Activated CD8-positive, alpha-beta memory T cell treated with anti-CD3 and anti-CD28 coated beads, Interleukin-2, amount 10 ng/mL, durations not matched to agents 7 days and 5 days (primary cell): ENCODE data around the gene RAB31. TPM values are rescaled to one million over a fixed set of nuclear protein-coding genes. Genes with fewer than 3 reads are reported as not detected.
"Not testable (repeated sequence)": the region's sequence is repeated elsewhere in the genome, so short reads cannot be mapped to it uniquely, and the experiment has no call there.

Source experiments
- ATAC-seq: fragments of 150-1000 bp; cut with Tn5 transposase; one replicate; pipeline ENCODE4 v1.10.0; 2021; ENCODE audit warnings: moderate library complexity
- CTCF ChIA-PET: fragments of 350-600 bp; sonication (Branson Sonifier 250); formaldehyde crosslinking; loops from one replicate; lab custom pipeline; 2021; ENCODE audit warnings: antibody characterized with exemption; lab: Charles Lee
- DNase-seq: peaks from one replicate; pipeline ENCODE4 v3.0.0-alpha.2; 2020
- H3K27ac Mint-ChIP-seq: one replicate; pipeline ENCODE4 v1.8.0; 2021; ENCODE audit warnings: mild to moderate bottlenecking, mixed read lengths
- H3K27me3 Mint-ChIP-seq: one replicate; pipeline ENCODE4 v1.8.0; 2021; ENCODE audit warnings: mixed read lengths
- H3K36me3 Mint-ChIP-seq: one replicate; pipeline ENCODE4 v1.8.0; 2021; ENCODE audit warnings: mild to moderate bottlenecking, mixed read lengths
- H3K4me1 Mint-ChIP-seq: one replicate; pipeline ENCODE4 v1.8.0; 2021; ENCODE audit warnings: mixed read lengths
- H3K4me3 Mint-ChIP-seq: one replicate; pipeline ENCODE4 v1.8.0; 2021; ENCODE audit warnings: mild to moderate bottlenecking, moderate library complexity, mixed read lengths
- H3K9me3 Mint-ChIP-seq: one replicate; pipeline ENCODE4 v1.8.0; 2022; ENCODE audit warnings: low read depth, mixed read lengths
- total RNA-seq, 2 experiments: library from RNA; stranded (reverse); gene quantifications; one replicate each; pipeline ENCODE4 v1.2.3, GENCODE V29; 2021

Gene RAB31
- total RNA-seq, 2 experiments from 2014 or later: not detected

DNA sequence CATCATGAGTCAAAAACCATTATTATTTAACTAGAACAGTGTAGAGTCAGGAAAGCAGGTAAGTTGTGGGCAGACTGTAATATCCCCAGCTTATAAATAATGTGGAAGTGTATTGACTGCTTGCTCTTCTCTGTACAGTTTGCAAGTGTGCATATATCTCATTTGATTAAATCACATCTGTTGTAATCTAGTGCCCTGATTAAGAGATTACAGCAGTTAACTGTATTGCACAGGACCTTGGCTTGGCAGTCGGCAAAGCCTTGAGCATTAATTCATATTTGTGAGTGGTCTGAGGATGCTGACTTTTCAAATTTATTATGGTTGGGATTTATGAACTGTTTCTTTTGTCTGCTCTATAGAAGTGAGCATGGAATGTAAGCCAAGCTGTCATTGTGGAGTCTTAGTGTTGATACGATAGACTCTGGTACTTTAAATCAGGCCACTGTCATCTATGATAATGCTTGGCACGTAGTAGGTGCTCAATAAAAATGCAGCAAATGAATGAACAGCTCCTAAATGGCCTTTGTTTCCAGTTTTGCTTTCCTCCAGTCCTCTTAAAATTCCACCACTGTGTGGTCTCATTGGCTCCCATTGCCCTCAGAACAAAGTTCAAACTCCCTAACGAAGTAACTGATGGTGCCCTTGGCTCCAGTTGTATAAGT lies 48.3 kb downstream of the RAB31 start:
- no peak overlapping the region for H3K4me3 Mint-ChIP-seq
- no peaks in the 10 kb centered on the region for H3K9me3 Mint-ChIP-seq
- ATAC-seq (no peak), DNase-seq (no peak)
- no peak overlapping the region for H3K27ac Mint-ChIP-seq
- CTCF ChIA-PET: no interaction called here
- H3K36me3 Mint-ChIP-seq: no peaks in the 10 kb centered on the region
- peaks cover 13% of the 10 kb centered on the region for H3K27me3 Mint-ChIP-seq
- no peaks in the 10 kb centered on the region for H3K4me1 Mint-ChIP-seq

DNA sequence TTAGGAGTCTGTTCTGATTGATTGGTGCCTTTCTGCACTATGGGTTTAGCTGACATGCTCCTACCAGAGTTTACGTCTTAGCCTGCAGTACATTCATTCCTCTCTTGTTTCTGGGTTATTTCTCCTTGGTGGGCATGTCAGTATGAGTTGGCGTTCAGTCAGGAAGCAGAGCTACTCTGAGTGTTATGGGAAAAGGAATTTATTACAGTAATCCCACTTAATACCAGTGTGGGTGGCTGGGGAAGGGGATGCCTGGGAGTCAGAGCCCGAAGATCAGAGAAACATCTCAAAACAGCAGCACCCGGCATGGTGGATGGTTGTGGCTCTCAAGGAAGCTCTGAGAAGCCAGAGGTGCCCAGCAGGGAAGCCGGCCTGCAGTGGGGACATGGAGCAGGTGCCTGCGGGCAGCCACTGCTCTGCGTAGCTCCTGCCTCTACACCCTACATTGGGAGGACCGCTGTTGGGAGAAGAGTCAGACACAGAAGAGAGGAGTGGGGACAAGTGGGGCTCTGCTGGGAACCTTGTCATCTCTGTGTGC lies 48.9 kb downstream of the RAB31 start:
- Mint-ChIP-seq H3K9me3 (no peaks in the 10 kb centered on the region), H3K4me3 (no peak overlapping the region), H3K4me1 (no peaks in the 10 kb centered on the region), H3K27me3 (peaks cover 12% of the 10 kb centered on the region), H3K27ac (no peak overlapping the region), H3K36me3 (no peaks in the 10 kb centered on the region)
- DNase-seq: no peak
- no peak for ATAC-seq
- CTCF ChIA-PET: no interaction called here

DNA sequence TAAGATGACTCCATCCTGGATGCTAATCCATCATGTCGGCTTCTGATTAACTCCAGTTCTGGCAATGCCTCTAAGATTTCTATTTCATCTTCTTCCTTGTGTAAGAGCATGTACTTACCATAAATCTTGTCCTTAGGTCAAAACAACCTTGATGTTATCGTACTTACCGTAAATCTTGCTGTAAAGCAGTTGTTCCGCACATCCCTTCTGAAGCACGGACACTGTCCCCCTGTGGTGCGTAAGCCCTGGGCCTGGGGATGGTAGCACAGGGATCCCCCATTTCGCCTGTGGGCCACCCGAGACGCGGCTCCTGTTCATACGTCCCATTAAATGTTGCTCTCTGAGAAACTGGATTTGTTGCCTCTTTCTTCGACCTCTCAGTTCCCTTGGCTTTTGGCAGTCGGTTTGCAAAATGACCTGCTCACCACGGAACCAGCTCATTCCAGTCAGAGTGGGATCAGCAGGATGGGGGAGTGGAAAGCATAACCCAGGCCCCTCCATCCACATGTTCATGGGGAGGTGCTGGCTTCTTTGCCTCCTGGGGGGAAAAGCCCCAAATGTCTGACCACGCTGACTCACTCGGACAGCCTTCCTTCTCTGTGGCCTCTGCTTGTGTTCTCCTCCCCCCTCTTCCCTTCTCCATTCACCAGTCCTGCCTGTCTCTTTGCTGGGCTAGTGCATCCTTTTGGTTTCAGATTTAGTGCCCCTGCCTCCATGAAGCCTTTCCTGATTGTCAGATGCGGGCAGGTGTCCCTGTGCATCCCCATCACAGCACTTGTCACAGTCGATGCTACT lies 49.9 kb downstream of the RAB31 start:
- Mint-ChIP-seq H3K27me3 (peaks cover 12% of the 10 kb centered on the region), H3K36me3 (no peaks in the 10 kb centered on the region), H3K4me1 (no peaks in the 10 kb centered on the region), H3K27ac (no peak overlapping the region), H3K4me3 (no peak overlapping the region), H3K9me3 (no peaks in the 10 kb centered on the region)
- ATAC-seq (no peak), DNase-seq (no peak)
- CTCF ChIA-PET: no interaction called here

DNA sequence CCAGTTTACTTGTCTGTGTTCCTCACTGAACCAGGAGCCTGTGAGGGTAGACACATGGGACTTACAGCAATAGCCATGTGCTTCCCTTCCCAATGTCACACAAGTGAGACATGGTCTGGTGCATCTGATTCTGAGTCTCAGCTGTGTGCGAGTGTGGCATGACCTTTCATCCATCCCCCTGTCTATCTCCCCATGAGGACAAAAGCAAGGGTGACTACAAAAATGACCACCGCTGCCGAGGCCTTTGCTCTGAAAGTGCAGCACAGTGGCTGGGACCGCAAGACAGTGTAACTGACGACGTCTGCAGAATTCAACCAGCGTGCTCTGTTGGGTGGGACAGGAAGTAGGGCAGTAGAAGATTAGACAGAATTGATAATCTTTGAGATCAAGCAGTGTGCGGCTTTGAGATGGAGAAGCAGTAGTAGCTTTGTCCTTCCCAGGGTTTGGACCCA lies 50.5 kb downstream of the RAB31 start:
- CTCF ChIA-PET: no interaction called here
- no peak for ATAC-seq
- no peak overlapping the region for H3K4me3 Mint-ChIP-seq

DNA sequence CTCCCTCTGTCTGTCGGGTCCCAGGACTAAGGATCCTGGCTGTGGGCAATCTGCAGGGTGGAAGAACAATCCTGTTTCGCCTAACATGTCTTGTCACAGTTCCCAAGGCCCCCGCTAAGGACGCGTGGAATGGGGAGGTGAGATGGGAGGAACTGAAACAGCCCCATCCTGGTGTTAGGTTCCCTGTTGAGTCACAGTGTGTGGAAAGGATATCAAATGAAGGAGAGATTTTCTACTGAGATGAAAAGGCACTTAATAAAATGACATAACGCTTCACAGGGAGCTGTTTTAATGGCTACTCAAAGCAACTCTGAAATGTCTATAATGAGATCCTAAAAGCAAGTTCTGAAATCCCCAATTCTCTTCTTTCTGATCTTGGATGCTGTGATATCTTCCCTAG lies 52.5 kb downstream of the RAB31 start:
- H3K4me3 Mint-ChIP-seq: no peak overlapping the region
- no peaks in the 10 kb centered on the region for H3K9me3 Mint-ChIP-seq
- H3K27me3 Mint-ChIP-seq: peaks cover 18% of the 10 kb centered on the region
- ATAC-seq (no peak), DNase-seq (no peak)
- H3K4me1 Mint-ChIP-seq: no peaks in the 10 kb centered on the region
- no peak overlapping the region for H3K27ac Mint-ChIP-seq
- no peaks in the 10 kb centered on the region for H3K36me3 Mint-ChIP-seq
- CTCF ChIA-PET: no interaction called here

More for the DNA sequence above, 50.5 kb downstream of the RAB31 start:
- Mint-ChIP-seq H3K4me1 (no peaks in the 10 kb centered on the region), H3K27me3 (peaks cover 12% of the 10 kb centered on the region), H3K9me3 (no peaks in the 10 kb centered on the region), H3K36me3 (no peaks in the 10 kb centered on the region), H3K27ac (no peak overlapping the region)
- no peak for DNase-seq

DNA sequence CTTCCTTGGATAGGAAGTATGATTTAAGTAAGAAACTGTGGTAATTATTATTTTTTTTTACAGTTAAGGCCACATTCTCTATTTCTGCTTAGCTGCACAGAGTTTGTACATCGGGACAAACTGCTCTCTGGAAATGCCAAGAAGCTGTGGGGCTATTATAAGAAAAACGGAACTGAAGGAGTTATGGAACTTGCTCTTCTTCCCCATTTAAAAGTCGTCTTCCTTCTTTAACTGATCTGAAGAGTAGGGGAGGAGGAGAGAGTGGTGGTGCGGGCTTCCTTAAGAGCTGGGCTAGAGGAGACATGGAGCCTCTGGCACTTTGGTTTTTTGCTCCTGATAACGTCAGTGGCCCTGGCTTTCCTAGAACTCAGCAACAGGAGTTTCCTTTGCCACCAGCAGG lies 54.4 kb downstream of the RAB31 start:
- Mint-ChIP-seq H3K4me3 (no peak overlapping the region), H3K9me3 (no peaks in the 10 kb centered on the region), H3K4me1 (no peaks in the 10 kb centered on the region), H3K27me3 (peaks cover 18% of the 10 kb centered on the region), H3K36me3 (no peaks in the 10 kb centered on the region), H3K27ac (no peak overlapping the region)
- CTCF ChIA-PET: no interaction called here
- no peak for DNase-seq
- no peak for ATAC-seq

DNA sequence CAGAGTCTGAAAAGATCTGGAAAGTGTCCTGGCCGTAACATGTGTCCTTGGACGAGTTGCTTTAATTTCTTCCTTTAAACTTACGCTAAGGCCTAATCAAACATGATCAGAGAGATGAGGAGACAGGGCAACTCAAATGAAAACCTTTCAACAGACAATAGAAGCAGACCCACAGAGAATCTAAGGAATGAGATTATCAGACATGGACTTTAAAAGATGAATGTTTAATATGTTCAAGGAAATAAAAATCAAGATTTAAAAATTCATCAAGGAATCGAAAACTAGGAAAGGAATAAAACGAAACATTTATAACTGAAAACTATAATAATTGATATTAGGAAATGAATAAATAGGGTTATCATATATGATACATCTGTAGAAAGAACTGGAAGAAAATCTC lies 55.1 kb downstream of the RAB31 start:
- Mint-ChIP-seq H3K4me1 (no peaks in the 10 kb centered on the region), H3K36me3 (no peaks in the 10 kb centered on the region), H3K4me3 (no peak overlapping the region), H3K9me3 (no peaks in the 10 kb centered on the region), H3K27ac (no peak overlapping the region), H3K27me3 (peaks cover 20% of the 10 kb centered on the region)
- CTCF ChIA-PET: no interaction called here
- no peak for ATAC-seq
- no peak for DNase-seq

DNA sequence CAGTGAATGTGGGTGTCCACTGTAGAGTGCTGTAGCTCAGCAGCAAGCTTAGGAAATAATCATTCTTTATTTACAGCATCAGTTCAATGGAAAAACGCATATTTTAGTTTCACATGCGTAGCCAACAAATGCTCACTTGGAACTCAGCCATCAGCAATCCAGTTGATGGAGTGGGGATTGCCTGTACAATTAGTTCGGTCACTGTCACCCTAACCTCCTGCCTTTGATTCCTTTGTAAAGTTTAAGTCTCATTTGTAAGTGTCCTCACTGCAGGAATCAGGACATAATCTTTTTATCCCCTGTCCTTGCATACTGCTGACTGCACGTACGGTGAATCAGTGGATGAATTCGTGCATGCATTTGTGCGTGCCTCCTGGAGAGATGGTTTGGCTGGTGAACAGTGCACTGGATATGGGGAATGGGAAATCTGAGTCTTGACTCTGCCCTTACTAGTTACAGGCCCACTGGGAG lies 55.9 kb downstream of the RAB31 start:
- Mint-ChIP-seq H3K36me3 (no peaks in the 10 kb centered on the region), H3K27ac (no peak overlapping the region), H3K27me3 (peaks cover 27% of the 10 kb centered on the region), H3K4me3 (no peak overlapping the region), H3K9me3 (no peaks in the 10 kb centered on the region), H3K4me1 (no peaks in the 10 kb centered on the region)
- ATAC-seq: no peak
- CTCF ChIA-PET: no interaction called here
- DNase-seq: no peak

DNA sequence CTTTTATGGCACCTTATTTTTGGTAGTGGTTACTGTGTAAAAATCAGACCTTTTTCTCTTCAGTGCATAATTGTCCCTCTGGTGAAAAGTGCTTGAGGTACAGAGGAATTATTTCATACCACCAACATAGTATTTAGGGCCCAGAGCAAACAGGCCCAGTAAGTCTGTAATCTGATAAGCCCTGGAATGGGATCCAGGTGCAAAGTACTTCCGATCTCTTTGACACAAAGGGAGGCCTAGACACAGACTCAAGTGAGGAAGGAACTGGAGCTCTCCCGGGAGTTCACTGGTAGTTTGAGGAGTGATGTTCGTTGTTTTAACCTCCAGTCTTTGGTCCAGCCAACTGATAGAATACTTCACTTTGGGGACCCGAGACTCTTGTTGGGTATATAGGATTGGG lies 57.4 kb downstream of the RAB31 start:
- H3K27ac Mint-ChIP-seq: no peak overlapping the region
- no peak for DNase-seq
- no peak for ATAC-seq
- peaks cover 34% of the 10 kb centered on the region for H3K27me3 Mint-ChIP-seq
- no peaks in the 10 kb centered on the region for H3K4me1 Mint-ChIP-seq
- H3K9me3 Mint-ChIP-seq: no peaks in the 10 kb centered on the region
- CTCF ChIA-PET: no interaction called here
- H3K4me3 Mint-ChIP-seq: no peak overlapping the region
- H3K36me3 Mint-ChIP-seq: no peaks in the 10 kb centered on the region

DNA sequence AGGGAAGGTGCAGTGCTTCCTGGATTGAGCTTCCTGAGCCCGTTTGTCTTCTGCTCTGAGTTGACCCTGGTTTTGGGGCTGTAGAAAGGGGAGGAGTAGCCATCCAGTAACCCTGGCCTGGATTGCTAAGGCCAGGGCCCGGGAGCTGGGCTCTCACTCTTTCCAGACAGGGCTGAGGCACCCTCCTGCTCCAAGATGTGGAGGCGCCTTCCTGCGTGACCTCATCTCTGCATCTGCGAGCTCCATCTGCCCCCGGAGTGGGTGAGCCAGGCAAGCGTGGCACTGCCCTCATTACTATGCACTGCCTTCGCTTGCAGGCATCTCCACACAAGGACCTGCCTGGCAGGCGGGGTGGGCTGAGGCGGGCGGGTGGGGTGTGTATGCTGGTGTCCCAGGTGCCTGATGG lies 58.0 kb downstream of the RAB31 start:
- no peak overlapping the region for H3K4me3 Mint-ChIP-seq
- peaks cover 29% of the 10 kb centered on the region for H3K27me3 Mint-ChIP-seq
- ATAC-seq (no peak), DNase-seq (no peak)
- no peaks in the 10 kb centered on the region for H3K4me1 Mint-ChIP-seq
- no peaks in the 10 kb centered on the region for H3K36me3 Mint-ChIP-seq
- no peak overlapping the region for H3K27ac Mint-ChIP-seq
- H3K9me3 Mint-ChIP-seq: no peaks in the 10 kb centered on the region
- CTCF ChIA-PET: no interaction called here

DNA sequence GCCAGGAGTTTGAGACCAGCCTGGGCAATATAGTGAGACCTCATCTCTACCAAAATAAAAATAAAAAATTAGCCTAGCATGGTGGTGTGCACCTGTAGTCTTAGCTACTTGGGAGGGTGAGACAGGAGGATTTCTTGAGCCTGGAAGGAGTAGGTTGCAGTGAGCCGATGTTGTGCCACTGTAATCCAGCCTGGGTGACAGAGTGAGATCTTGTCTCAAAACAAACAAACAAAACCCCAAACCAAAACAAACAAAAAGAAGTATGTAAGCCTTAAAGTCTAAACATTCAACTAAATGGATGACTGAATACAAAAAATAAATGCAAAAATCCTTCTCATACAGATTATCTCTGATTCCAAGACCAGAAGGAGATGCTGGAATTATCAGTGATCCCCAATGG lies 58.6 kb downstream of the RAB31 start:
- Mint-ChIP-seq H3K4me3 (no peak overlapping the region), H3K27me3 (peaks cover 31% of the 10 kb centered on the region), H3K36me3 (no peaks in the 10 kb centered on the region), H3K27ac (no peak overlapping the region), H3K9me3 (no peaks in the 10 kb centered on the region), H3K4me1 (no peaks in the 10 kb centered on the region)
- ATAC-seq: no peak
- DNase-seq: no peak
- CTCF ChIA-PET: no interaction called here

DNA sequence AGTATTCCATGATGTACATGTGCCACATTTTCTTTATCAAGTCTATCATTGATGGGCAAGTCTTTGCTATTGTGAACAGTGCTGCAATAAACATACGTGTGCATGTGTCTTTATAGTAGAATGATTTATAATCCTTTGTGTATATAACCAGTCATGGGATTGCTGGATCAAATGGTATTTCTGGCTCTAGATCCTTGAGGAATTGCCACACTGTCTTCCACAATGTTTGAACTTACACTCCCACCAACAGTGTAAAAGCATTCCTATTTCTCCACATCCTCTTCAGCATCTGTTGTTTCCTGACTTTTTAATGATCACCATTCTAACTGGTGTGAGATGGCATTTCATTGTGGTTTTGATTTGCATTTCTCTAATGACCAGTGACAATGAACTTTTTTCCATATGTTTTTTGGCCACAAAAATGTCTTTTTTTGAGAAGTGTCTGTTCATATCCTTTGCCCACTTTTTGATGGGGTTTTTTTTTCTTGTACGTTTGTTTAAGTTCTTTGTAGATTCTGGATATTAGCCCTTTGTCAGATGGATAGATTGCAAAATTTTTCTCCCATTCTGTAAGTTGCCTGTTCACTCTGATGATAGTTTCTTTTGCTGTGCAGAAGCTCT lies 60.1 kb downstream of the RAB31 start:
- ATAC-seq, CTCF ChIA-PET, H3K4me1 Mint-ChIP-seq, H3K4me3 Mint-ChIP-seq, H3K36me3 Mint-ChIP-seq, DNase-seq, H3K9me3 Mint-ChIP-seq, H3K27ac Mint-ChIP-seq: not testable (repeated sequence)
- H3K27me3 Mint-ChIP-seq: peaks cover 41% of the 10 kb centered on the region

DNA sequence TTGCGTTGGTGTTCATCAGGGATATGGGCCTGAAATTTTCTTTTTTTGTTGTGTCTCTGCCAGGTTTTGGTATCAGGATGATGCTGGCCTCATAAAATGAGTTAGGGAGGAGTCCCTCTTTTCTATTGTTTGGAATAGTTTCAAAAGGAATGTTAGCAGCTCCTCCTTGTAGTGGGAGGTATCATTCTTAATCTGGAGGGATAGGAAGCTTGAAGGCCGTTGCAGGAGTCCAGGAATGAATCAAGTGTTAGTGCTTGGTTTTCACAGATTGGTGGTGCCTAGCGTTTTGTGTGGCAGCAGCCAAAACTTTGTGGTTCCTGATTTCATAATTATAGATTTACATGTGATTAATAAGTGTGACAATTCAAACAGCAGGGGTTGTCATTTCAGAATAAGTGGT lies 62.0 kb downstream of the RAB31 start:
- H3K27ac Mint-ChIP-seq, CTCF ChIA-PET, H3K4me1 Mint-ChIP-seq: not testable (repeated sequence)

More for the DNA sequence above, 62.0 kb downstream of the RAB31 start:
- not testable (repeated sequence) for DNase-seq, ATAC-seq, H3K4me3 Mint-ChIP-seq, H3K36me3 Mint-ChIP-seq, H3K9me3 Mint-ChIP-seq
- peaks cover 45% of the 10 kb centered on the region for H3K27me3 Mint-ChIP-seq
